Loucy (cell line): ENCODE results near the gene CHN2.

Source experiments
- CTCF ChIP-seq: fragments of 200-600 bp; sonication (generic); conservative IDR thresholded peaks from 2 replicates; pipeline ENCODE4 v1.5.1; 2014; ENCODE audit warnings: mild to moderate bottlenecking, antibody characterized with exemption, low read length
- EZH2phosphoT487 ChIP-seq: fragments of 200-600 bp; IDR thresholded peaks from 2 replicates; pipeline ENCODE4 v1.6.1; 2018; ENCODE audit warnings: antibody characterized with exemption, mild to moderate bottlenecking, moderate library complexity, borderline replicate concordance

GRCh38 chr7:29386196-29386765 lies 191.7 kb downstream of the CHN2 start:
- TF ChIP-seq CTCF: no peak
- TF ChIP-seq EZH2phosphoT487: no peak
